KMS-11 (cell line): Measurements from ENCODE around the gene NLRX1.

ENCODE experiments used
- H2AFZ ChIP-seq: fragments of 200-600 bp; sonication (generic); 2 replicates; pipeline ENCODE4 v1.6.1; 2016; ENCODE audit warnings: antibody characterized with exemption, mixed run types, low read depth
- H3K27ac ChIP-seq: fragments of 200-600 bp; sonication (generic); 2 replicates; pipeline ENCODE4 v1.6.1; 2016; ENCODE audit warnings: mild to moderate bottlenecking, mixed run types
- H3K27me3 ChIP-seq: fragments of 200-600 bp; sonication (generic); 2 replicates; pipeline ENCODE4 v1.6.1; 2017; ENCODE audit warnings: mild to moderate bottlenecking, low read depth, mixed run types, moderate library complexity; ENCODE audit not compliant: insufficient read depth
- H3K36me3 ChIP-seq: fragments of 200-600 bp; sonication (generic); 2 replicates; pipeline ENCODE4 v1.6.1; 2017; ENCODE audit warnings: mild to moderate bottlenecking, mixed run types; ENCODE audit not compliant: insufficient read depth
- H3K4me1 ChIP-seq: fragments of 200-600 bp; sonication (generic); 2 replicates; pipeline ENCODE4 v1.6.1; 2016; ENCODE audit warnings: mild to moderate bottlenecking, low read depth, mixed run types; ENCODE audit not compliant: poor library complexity, severe bottlenecking
- H3K4me2 ChIP-seq: fragments of 200-600 bp; sonication (generic); 2 replicates; pipeline ENCODE4 v1.7.0; 2016; ENCODE audit warnings: mild to moderate bottlenecking, mixed run types
- H3K4me3 ChIP-seq: fragments of 200-600 bp; sonication (generic); IDR thresholded peaks from 2 replicates; pipeline ENCODE4 v1.6.1; 2017; ENCODE audit warnings: low read depth, low read length, mixed read lengths; ENCODE audit not compliant: insufficient read depth
- H3K79me2 ChIP-seq: fragments of 200-600 bp; sonication (generic); 2 replicates; pipeline ENCODE4 v1.6.1; 2016; ENCODE audit warnings: low read depth, mixed run types; ENCODE audit not compliant: insufficient read depth
- H3K9ac ChIP-seq: fragments of 200-600 bp; sonication (generic); 2 replicates; pipeline ENCODE4 v1.6.1; 2016; ENCODE audit warnings: mild to moderate bottlenecking, mixed run types
- H4K20me1 ChIP-seq: fragments of 200-600 bp; sonication (generic); 2 replicates; pipeline ENCODE4 v1.6.1; 2016; ENCODE audit warnings: mild to moderate bottlenecking, mixed run types; ENCODE audit not compliant: insufficient read depth
- TF ChIP-seq, protein P1 (sequence below): fragments of 200-600 bp; sonication (generic); conservative IDR thresholded peaks from 2 replicates; pipeline ENCODE4 v1.6.1; 2017; ENCODE audit warnings: low read depth, mild to moderate bottlenecking, antibody characterized with exemption, low read length, moderate library complexity, mixed read lengths

The NLRX1 gene

DNA sequence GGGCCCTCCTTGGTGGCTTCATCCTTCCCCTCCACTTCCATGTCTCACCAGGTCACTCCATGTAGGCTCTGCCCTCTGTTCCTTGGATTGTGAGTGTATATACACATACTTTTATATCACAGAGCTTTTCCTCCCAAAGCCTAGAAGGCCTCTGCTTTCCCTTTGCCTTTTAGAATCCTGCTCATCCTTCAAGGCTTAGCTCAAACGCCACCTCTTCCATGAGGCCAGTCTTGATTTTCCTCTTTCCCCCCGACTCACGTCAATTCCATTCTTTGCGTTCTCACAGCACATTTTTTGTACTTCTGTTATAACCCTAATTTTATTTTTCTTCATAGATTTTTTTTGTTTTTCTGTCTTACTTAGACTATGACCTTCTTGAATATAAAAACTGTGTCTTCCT lies 15.9 kb upstream of the NLRX1 start:
- Histone ChIP-seq H3K36me3 (no peaks in the 10 kb centered on the region), H3K4me1 (no peaks in the 10 kb centered on the region), H3K27ac (no peak overlapping the region), H3K4me3 (no peak overlapping the region), H2AFZ (no peak overlapping the region), H3K79me2 (no peaks in the 10 kb centered on the region), H4K20me1 (no peaks in the 10 kb centered on the region), H3K4me2 (no peak overlapping the region), H3K9ac (no peak overlapping the region), H3K27me3 (peaks cover 19% of the 10 kb centered on the region)
- TF ChIP-seq, protein P1, sequence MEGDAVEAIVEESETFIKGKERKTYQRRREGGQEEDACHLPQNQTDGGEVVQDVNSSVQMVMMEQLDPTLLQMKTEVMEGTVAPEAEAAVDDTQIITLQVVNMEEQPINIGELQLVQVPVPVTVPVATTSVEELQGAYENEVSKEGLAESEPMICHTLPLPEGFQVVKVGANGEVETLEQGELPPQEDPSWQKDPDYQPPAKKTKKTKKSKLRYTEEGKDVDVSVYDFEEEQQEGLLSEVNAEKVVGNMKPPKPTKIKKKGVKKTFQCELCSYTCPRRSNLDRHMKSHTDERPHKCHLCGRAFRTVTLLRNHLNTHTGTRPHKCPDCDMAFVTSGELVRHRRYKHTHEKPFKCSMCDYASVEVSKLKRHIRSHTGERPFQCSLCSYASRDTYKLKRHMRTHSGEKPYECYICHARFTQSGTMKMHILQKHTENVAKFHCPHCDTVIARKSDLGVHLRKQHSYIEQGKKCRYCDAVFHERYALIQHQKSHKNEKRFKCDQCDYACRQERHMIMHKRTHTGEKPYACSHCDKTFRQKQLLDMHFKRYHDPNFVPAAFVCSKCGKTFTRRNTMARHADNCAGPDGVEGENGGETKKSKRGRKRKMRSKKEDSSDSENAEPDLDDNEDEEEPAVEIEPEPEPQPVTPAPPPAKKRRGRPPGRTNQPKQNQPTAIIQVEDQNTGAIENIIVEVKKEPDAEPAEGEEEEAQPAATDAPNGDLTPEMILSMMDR, result no peak

DNA sequence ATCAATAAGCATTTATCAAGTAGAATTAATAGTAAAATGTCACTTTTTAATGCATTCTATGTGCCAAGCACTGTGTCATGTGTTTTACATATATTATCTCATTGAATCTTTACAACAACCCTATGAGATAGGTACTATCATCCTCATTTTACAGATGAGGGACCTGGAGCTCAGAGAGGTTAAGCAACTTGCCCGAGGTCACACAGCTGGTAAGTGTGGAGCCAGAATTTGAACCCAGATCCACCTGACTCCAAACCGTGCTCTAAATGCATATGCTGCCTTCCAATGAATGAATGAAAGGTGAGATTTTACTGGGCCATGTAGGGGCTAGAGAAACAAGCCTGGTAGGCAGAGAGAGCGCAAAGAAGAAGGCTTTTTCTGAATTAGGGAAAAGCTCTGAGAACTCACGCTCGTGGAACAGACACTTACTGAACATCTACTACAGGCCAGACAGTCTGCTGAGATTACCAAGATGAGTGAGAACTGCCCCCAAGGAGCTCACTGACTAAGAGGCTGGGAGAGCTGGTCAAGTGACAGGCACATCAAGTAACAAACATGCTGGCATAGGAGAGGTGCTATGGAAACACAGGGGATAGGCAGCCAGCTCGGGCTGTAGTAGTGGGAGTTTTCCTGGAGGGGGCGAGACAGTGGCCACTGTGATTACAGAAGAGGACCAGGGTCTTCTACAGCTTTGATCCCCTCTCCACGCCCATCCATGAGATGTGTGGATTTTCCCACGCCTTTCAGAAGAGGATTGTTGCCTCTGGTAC lies 15.3 kb upstream of the NLRX1 start:
- no peaks in the 10 kb centered on the region for H3K36me3 ChIP-seq
- H3K27ac ChIP-seq, result no peak overlapping the region
- no peak overlapping the region for H2AFZ ChIP-seq
- TF ChIP-seq, protein P1, result no peak
- H3K4me1 ChIP-seq, result no peaks in the 10 kb centered on the region
- no peak overlapping the region for H3K9ac ChIP-seq
- no peak overlapping the region for H3K4me2 ChIP-seq
- no peak overlapping the region for H3K4me3 ChIP-seq
- no peaks in the 10 kb centered on the region for H3K79me2 ChIP-seq
- H4K20me1 ChIP-seq, result no peaks in the 10 kb centered on the region
- peaks cover 19% of the 10 kb centered on the region for H3K27me3 ChIP-seq

DNA sequence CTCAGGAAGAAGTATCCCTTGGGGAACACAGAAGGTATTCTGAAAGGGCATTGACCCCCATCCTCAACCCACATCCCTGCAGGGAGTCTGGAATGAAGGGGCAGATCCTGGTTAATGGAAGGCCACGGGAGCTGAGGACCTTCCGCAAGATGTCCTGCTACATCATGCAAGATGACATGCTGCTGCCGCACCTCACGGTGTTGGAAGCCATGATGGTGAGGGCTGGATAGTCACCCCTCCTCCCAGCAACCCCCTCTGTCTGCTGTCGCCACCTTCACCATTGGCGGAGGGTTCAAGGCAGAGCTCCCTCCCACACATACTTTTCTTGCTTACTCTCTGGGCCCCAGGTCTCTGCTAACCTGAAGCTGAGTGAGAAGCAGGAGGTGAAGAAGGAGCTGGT lies 14.3 kb upstream of the NLRX1 start:
- TF ChIP-seq, protein P1, result no peak
- Histone ChIP-seq H3K4me1 (no peaks in the 10 kb centered on the region), H3K4me3 (no peak overlapping the region), H3K4me2 (no peak overlapping the region), H3K79me2 (no peaks in the 10 kb centered on the region), H3K27ac (no peak overlapping the region), H3K27me3 (peaks cover 19% of the 10 kb centered on the region), H4K20me1 (no peaks in the 10 kb centered on the region), H3K36me3 (no peaks in the 10 kb centered on the region), H2AFZ (no peak overlapping the region), H3K9ac (no peak overlapping the region)

DNA sequence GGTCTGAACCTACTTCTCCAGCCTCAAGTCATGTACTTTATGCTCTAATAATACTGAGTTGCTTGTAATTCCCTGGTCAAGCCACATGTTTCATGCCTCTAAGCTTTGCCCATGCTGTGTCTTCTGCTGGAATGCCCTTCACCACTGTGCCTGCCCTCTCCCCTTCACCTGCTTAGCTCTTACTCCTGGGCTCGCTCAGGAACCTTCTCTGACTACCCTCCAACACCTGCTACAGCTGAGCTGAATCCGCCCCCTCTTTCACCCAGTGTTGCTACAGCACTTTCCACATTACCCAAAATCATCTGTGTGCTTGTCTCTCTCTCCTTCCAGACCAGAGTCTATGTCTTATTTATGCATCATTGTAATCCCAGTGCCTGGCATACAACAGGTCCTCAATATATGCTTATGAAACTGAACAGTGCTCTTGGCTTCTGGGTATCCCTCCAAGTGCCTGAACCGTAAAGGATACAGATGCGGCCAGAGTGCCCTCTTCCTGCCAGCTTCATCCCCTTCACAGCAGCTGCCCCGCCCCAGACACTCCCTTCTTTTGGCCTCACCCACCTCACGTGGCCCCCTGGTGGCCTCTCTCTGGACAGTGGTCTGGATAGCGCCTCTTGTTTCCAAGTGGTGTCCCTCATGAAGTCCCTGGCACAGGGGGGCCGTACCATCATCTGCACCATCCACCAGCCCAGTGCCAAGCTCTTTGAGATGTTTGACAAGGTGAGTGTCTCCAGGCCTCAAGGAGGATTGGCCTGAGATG lies 12.6 kb upstream of the NLRX1 start:
- no peaks in the 10 kb centered on the region for H4K20me1 ChIP-seq
- no peak overlapping the region for H2AFZ ChIP-seq
- H3K9ac ChIP-seq, result no peak overlapping the region
- no peaks in the 10 kb centered on the region for H3K36me3 ChIP-seq
- H3K4me1 ChIP-seq, result no peaks in the 10 kb centered on the region
- no peak overlapping the region for H3K27ac ChIP-seq
- H3K4me3 ChIP-seq, result no peak overlapping the region
- H3K27me3 ChIP-seq, result peaks cover 16% of the 10 kb centered on the region; the same call in 1 of the 2 replicates
- H3K79me2 ChIP-seq, result no peaks in the 10 kb centered on the region
- TF ChIP-seq, protein P1, result no peak
- no peak overlapping the region for H3K4me2 ChIP-seq
